GM18907 (cell line): ENCODE data around the gene GPR87.

Source experiments
- ATAC-seq: cut with Tn5 transposase; IDR thresholded peaks from one replicate; pipeline ENCODE4 v1.9.1; 2021; ENCODE audit warnings: mild to moderate bottlenecking, moderate library complexity; ENCODE audit not compliant: unreplicated experiment

GPR87 gene

DNA sequence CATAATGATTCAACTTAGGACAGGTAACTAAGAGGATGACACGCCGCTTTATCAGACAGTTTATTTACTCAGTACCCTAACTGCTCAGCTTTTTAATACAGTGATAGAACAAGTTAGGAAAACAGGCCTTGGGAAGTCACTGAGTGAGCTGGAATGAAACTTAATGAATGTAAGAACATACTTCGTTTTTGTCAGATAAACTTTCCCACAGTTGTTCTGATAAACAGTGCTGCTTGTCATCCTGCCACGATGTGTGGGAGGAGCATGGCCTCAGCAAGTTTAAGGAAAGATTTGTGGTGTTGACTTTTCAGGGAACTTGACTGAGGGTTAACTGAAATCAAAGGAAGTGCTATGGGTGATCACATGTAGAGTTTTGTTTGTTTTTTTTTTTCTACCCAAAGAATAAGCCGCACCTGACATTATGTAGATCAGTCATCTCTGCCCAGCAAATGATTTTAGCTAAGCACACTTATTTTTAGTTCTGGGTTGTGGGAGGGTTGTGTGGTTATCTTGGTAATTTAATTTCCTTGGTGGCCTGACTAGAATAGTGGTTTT lies 32.6 kb downstream of the GPR87 start:
- no peak for ATAC-seq

DNA sequence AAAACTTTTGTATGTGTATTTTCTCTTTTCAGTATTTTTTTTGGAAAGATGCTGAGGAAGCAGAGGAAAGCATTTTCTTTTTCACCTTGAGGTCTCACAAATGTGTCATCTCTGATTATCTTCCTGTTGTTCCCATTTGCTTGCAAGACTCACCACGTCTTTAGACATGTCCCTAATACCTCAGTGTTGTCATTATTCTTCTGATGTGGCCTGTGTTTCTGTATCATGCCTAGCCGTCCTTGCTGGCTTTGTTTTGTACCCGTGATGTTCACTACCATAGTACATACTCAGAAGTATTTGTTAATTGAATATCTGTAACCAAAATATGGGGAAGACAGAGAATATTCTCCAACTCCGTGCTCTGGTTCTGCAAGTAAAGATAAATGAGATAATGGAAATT lies 33.2 kb downstream of the GPR87 start:
- ATAC-seq = no peak

DNA sequence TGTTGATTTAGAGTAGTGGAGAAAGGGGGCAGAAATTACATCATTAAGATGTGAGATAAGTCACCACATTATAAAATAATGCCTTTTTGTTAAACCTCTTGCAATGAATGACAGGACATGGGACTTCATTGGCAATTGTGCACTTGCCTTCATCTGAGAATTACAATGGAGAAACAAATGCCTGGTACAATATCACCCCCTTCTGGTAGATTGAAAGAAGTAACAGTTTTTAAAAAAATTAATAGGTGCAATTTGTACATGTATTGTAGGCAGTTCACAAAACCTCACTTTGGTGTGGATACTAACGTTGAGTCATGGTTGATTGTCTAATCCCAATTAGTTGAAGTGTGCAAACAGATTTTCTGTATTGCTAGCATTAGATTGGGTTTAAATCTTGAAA lies 33.7 kb downstream of the GPR87 start:
- ATAC-seq = no peak

DNA sequence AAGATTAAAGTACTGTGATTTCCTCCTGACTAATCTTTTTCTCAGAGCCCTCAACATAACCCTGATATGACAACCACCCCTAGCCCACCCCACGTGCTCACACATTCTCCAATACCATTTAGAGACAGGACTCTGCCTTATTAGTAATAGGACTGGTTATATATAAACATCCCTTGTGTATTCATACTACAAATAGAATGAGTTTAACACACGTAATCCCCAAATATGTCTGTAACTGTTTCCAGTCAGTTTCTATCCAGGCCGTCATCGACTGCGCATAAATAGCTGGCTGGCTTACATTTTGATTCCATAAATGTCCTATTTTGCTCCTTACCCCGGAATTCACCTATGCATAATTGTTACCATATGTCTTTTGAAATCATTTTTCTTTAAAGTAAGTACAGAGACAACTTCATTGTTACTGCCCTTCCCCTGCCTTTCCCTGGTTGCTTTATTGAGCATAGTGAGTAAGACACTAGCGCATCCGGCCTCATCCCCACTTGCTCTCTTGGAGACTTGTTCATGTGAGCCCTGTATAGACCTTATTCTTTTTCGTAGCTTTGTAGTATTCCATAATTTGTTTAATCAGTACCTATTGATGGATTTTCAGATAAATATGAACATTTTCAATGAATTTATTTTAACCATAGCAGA lies 34.8 kb downstream of the GPR87 start:
- no peak for ATAC-seq

DNA sequence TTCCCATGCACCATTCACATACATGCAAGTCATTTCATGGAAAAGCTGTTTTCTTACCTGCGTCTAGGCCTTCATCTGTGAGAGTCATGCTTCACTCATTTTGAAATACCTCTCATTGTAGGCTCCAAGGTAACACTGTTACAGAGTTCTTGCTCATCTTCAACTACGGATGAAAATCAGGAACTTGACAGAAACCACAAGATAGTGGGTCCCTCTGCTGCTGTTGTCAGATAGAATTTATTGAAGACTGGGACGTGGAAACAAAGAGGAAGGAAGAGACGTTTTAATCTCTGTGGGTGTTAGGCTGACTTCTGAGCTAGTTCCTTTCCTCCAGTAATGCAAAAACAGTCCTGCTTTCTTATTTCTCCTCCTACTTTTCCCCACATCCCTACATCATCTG lies 38.4 kb downstream of the GPR87 start, which contains the start of gene P2RY14:
Gene P2RY14, minus strand, starts transcription at position 313 of the 400 bp plus-strand sequence. CDS start 64,226 bp downstream, outside the sequence.
- ATAC-seq = no peak

DNA sequence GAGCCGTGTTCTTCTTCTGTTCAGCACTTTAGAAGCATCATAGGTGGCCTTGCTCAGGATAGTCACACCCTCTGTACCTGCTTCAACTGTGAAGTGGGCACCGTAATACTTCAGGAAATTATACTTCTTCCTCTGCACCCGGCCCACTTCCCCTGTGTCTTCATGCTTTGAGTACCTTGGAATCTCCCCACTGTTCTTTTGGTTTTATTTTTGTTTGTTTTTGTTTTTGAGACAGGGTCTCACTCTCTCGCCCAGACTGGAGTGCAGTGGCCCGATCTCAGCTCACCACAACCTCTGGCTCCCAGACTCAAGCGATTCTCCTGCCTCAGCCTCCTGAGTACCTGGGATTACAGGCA lies 40.0 kb downstream of the GPR87 start:
- peak; percentile 80 for ATAC-seq

DNA sequence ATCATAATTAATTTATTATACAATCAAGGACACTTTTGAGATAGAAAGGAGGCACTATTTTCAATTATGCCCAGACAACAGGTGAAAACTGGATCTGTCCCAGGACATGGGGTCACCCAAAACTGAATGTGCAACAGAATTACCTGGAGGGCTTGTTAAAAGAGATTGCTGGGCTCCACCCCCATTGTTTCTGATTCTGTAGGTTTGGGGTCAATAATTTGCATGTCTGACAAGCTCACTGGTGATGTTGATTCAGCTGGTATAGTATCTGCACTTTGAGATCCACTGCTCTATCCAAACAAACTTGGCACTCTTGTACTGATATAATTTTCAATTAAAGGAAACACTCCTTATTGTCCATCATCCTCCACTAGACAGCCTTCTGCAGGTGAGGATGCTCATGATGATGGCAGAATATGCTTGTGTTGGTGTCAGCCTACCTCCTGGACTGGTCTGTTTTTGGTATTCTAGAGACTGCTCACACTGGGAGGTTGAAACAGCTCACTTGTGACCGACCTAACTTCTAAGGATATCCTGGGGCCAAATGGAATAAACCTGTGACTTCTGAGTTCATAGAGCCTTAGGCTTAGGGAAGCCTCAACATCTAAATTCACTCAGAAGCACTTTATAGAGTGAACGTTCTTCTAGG lies 40.5 kb downstream of the GPR87 start:
- peak; percentile 28 for ATAC-seq

DNA sequence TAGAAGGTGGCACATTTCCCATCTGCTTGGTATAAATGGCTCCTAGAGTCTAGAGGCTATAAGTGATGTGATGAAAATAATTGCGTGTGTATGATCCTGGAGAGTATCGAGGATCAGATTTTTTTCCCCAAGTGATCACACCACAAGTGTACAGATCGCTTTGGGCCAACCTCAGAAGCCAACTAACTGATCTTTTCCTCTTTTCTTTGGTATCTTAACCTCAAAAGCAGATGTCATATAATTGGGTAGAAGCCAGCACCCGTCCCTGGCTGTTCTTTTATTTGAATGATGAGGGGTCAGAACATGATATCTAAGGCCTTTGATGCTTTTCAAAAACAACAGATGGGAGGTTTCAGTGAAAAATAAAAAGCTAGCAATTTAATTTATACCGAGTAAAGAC lies 41.5 kb downstream of the GPR87 start:
- ATAC-seq = no peak

DNA sequence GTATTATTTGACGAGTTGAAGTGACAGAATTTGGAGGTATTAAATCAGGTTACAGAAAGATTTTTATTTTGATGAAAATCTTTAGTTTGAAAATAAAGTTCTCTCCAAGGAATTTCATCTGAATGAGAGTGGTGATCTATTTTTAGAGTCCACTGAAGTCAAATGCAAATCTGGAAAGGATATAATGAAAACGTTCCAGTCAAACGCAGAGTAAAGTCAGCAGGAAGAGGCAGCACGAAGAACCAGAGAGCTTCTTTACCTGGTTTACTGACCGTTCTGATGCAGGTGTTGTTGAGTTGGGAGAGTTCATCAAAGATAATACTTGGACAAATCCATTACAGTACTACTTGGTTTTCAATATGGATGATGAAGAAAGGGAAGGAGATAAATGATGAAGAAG lies 47.0 kb downstream of the GPR87 start:
- ATAC-seq = no peak

DNA sequence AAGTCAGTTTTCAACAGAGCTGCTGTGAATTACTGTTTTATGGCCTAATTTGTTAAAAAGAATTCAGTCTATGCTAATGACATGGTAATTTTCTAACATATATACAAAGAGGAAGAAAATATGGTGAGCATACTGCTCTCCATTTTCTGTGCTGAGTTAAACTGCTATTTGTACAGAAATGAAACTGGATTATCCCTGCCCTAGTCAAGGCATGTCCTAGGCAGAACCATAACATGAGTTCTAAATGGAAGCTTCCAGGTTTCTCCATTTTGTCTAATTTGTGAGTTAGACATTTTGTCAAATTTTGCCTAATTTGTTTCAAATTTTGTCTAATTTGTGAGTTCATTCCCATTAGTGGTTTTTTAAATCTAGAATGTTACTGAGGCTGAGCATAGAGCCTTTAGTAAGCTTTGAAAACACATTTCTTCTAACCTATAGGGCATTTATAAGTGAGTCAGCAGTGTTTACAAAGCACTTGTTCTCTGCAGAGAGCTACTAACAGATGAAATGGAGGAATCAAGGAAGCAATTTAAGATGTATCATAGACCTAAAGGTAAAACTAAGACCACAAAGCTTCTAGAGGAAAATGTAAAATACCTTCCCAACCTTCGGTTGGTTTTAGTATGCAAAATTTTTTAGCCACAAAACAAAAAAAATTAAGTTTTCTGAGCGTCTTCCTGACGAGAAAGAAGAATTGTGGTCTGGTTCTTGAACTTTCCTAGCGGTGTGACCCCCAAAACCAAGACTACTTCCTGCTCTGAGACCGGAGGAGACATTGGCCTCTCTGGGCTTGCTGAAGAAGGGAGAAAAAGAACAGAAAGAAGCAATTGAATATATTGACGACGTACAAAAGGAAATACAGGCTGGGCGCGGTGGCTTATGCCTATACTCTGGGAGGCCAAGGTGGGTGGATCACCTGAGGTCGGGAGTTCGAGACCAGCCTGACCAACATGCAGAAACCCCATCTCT lies 48.1 kb downstream of the GPR87 start:
- peak; percentile 64 for ATAC-seq

DNA sequence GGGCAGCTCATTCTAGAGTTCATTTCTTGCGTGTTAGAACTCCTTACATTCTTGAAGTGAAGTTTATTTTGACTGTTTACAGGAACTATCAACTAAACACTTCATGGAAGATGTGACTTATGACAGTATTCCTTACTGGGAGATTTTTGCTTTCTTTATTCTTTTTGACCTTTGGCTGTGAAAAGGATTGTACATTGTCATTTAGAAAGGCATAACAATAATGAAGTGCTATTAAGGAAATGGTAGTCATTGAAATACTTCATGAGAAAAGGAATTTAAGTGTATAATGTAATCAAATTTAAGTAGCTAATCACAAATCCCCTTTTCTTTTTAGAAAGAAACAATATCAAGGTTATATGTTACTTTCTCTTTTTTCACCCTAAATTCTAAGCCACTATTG lies 49.6 kb downstream of the GPR87 start:
- no peak for ATAC-seq

DNA sequence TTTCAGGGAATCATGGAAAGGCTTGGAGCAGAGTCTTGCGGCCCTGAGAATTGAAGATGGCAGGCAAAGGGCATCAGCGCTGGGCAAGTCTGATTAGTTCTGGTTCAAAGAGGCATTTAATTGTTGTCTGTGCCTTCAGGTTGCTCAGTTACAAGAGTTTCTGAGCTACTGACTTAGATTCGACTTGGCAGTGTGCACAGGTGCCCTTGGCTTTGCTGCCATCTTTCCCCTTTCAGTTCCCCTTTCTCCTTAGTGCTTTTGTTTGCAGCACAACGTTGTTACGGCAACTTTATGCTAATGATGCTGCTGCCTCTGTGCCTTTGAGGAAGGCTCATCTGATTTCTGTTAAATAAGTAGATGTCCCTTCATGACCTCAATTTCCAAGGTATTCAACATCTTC lies 50.8 kb downstream of the GPR87 start:
- peak; percentile 96 for ATAC-seq

DNA sequence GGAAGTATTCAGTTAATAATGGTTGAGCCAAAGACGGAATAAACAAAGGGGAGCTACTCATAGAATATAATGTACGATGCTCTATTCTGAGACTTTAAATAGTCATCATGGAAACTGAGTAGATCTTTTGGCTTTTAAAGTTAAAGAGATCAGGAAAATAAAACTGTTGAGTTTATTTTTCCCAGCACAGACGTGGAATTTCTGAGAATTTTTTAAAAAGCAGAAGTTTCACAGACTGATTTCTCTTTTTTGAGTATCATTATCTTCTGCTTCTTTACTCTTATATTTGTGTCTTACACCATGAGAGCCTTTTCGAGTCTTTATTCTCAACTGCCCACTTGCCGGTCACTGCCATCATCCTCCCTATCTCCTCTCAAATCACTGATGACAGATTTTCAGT lies 51.5 kb downstream of the GPR87 start:
- no peak for ATAC-seq

DNA sequence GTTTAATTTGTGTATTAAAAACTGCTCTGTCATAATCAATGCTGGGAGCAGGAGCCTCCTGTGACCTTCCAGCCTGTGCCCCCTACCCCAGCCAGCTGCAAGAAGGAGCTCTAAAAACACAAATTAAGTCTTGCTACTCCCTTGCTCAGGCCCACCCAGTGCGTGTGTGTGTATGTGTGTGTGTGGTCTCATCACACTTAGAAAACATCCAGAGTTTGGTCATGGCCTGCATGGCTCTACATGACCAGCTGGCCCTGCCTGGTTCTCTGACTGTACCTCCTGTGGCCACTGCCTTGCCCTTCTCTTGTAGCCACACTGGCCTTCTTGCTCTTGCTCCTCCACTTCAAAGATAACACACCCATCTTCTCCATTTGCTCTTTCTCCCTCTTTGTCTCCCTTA lies 52.0 kb downstream of the GPR87 start:
- no peak for ATAC-seq

DNA sequence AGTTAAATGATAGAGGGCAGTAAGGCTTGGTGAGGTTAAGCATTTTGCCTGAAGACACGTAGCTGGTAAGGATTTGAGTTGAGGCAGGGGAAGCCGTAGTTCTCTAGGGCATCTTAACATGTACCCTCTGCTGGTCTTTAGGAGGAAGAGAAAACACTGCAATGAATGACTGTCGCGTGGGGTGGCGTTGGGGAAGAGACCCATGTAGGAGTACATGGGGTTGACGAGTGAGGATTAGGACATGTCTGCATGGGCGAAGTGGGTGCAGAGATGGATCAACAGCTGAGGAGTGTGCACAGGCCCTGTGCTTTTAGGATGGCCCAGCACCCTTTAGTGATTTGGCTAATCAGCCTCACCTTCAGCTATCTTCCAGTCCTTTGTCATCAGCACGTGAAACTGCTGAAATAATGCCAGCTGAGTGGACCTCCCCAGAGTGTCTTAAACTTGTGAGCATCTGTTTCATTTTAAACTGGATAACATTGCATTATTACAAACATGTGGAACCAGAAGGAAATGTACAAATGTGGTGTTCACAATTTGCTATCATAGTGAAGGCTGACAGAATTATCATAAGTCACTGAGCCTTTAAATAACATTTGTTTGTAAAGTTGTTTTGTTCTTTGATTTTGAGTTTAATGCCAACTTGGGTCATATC lies 53.6 kb downstream of the GPR87 start:
- no peak for ATAC-seq

DNA sequence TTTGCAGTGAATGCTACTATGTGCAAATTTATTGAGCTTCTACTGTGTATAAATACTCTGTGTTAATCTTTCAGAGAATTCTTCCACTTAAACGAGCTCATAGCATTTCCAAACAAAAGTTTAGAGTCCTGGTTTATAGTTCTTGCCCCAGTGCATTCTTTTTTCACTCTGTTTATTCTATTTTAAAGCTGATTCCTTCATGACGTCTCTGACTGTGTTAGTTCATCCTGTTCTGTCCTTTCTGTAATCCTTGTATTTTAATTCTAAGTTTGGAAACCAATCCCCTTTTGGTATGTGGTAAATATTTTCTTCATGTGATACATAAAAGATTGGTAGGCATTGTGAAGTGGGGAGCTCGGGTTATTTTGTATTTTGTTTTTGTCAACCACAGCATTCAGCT lies 57.0 kb downstream of the GPR87 start:
- no peak for ATAC-seq

DNA sequence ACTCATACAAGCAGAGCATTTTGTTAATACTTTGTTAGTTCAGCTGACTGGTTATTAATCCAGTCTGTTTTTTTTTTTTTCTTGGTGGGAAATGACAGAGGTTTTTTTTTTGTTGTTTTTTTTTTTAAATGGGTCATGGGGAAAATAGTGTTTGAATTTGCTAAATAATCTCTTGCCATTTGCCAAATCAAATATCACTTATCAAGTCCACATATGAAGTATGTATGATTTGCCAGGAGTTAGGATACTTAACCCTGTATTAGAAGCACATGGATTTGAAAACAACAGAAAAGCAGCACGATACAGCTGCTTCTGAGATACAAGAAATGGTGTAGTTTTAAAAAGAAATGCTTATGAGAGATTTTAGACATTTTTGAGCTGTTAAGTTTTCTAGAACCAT lies 59.9 kb downstream of the GPR87 start:
- ATAC-seq = no peak

DNA sequence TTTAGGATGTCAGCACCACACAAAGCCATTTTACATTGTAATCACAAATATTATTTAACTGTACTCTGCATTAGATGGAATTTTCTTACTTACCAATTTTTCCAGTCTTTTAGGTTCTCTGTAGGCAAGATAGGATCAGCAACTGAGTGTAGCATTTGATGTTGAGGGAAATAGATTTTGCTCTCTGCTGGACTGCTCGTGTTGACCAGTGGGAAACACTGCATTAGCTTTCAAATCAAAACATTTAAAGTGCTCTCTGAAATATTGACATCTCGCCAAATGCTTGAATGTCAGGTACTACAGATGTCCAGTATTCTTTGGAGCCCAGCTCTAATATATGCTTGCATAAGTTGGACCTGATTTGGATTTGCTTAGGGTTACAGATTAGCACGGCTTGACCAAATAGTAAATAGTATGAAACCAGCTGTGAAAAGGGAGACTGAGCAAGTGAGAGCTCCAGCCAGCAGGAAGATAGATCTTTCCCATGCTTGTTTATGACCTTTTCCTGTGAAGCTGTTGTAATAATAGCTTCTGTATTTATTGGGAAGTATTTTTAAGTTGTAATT lies 67.8 kb downstream of the GPR87 start:
- ATAC-seq = no peak
